ENCODE results near the gene HAAO.

Gene HAAO

GRCh38 chr2:42792087-42792582 lies 248 bp downstream of the HAAO start:
- no peak for DNase-seq

GRCh38 chr2:42791606-42792005 lies 777 bp downstream of the HAAO start:
- no peak for DNase-seq

- no peak for DNase-seq
Observed at GRCh38 chr2:42789751-42790150, 2.6 kb downstream of the HAAO start.

- no peak for DNase-seq
Observed at GRCh38 chr2:42788882-42789281, 3.5 kb downstream of the HAAO start.

- DNase-seq, result no peak
Observed at GRCh38 chr2:42788478-42788793, 3.9 kb downstream of the HAAO start.

GRCh38 chr2:42787788-42788477 lies 4.5 kb downstream of the HAAO start:
- no peak for DNase-seq

- no peak for DNase-seq
Observed at GRCh38 chr2:42787424-42787787, 5.0 kb downstream of the HAAO start.

GRCh38 chr2:42786561-42787345 lies 5.6 kb downstream of the HAAO start:
- no peak for DNase-seq

GRCh38 chr2:42784204-42784880 lies 8.0 kb downstream of the HAAO start:
- DNase-seq, result no peak

- DNase-seq, result no peak
Observed at GRCh38 chr2:42783511-42783910, 8.9 kb downstream of the HAAO start.

- DNase-seq, result no peak
Observed at GRCh38 chr2:42781181-42781580, 11.2 kb downstream of the HAAO start.

- no peak for DNase-seq
Observed at GRCh38 chr2:42777883-42778805, 14.2 kb downstream of the HAAO start.

GRCh38 chr2:42775810-42776209 lies 16.6 kb downstream of the HAAO start:
- DNase-seq, result no peak

GRCh38 chr2:42775186-42775585 lies 17.2 kb downstream of the HAAO start:
- DNase-seq, result no peak

- DNase-seq, result no peak
Observed at GRCh38 chr2:42771546-42772153, 20.7 kb downstream of the HAAO start.

GRCh38 chr2:42770288-42771131 lies 21.9 kb downstream of the HAAO start:
- DNase-seq, result peak; percentile 2

- DNase-seq, result no peak
Observed at GRCh38 chr2:42769583-42770287, 22.6 kb downstream of the HAAO start.

GRCh38 chr2:42768706-42769256 lies 23.6 kb downstream of the HAAO start:
- no peak for DNase-seq

- no peak for DNase-seq
Observed at GRCh38 chr2:42767899-42768705, 24.3 kb downstream of the HAAO start.

All from NCI-H1105 treated with DMSO at 0.1 percent for 48 hours (cell line).